GM18526 (cell line): ENCODE data around the gene TET1.

Experiments
- POLR2A ChIP-seq: IDR thresholded peaks from 3 replicates; pipeline ENCODE4 v1.6.1; 2011; ENCODE audit not compliant: insufficient read length; ENCODE audit errors: extremely low read depth

Gene TET1

DNA sequence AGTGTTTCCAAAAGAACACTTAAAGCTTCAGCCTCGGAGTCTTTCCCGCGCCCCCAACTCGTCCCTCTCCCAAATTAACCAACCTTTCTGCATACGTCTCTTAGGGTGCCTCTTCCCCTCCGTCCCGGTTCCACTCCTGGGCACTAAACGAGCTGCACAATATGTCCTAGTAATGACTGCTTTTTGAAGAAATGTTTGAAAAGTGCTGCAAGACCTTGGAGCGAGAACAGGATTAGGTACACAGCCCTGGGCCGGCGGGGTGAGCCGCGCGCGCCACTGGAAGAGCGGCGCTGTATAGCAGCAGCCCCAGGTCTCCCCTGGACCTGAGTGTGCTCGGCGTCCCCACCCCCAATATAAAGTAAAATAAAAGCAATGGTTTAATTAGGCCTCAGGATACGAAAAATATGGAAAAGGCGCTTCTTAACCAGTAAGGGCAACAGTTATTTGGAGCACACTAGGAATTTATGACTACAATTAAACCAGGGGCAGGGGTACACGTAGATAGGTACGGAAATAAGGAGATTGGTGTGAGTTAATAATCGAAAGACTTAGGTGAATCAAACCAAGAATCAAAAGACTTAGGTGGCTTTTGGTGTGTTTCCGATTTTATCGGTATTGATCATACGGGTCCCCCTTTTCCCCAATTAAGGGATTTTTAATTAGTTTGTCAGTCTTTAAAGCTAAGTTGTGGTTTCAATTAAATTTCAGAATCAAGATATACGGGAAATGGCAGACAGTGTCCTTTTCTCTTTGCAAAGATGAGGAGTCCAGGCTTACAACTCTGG, 1.9 kb downstream of the TET1 start:
- no peak for TF ChIP-seq POLR2A

GRCh38 chr10:68562661-68563570, 2.8 kb downstream of the TET1 start:
- TF ChIP-seq POLR2A: no peak

DNA sequence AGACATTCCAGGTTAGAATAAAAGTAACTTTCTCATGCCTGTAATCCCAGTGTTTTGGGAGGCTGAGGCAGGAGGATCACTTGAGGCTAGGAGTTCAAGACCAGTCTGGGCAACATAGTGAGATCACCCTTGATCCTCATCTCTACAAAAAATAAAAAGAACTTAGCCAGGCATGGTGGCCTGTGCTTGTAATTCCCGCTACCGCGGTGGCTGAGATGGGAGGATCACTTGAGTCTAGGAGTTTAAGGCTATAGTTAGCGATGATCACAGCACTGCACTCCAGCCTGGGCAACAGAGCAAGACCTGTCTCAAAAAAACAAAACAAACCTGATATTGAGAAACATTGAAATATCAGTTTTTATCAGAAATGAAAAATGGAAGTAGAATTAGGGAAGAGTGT, 4.6 kb downstream of the TET1 start:
- no peak for TF ChIP-seq POLR2A

DNA sequence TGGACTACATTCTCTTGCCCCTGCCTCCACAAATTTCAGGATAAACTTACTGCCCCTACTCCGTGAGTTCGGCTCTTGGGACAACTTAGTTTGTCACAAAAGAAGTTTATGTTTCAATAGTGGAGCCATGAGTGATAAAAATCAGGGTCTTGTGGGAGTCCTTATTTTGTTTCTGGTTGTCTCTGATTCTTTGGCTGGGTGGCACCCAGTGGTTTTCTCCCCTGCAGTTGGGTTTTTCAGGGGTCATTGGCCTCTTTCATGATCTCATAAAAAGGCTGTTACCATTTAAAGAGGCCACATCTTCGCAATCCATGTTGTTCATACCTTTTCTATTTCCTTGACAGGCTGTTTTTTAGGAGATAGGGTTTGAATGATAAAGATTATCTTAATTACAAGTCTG, 5.5 kb downstream of the TET1 start:
- TF ChIP-seq POLR2A: no peak

- no peak for TF ChIP-seq POLR2A
Observed at GRCh38 chr10:68566351-68566750, 6.2 kb downstream of the TET1 start.

- no peak for TF ChIP-seq POLR2A
Observed at GRCh38 chr10:68566955-68567354, 6.8 kb downstream of the TET1 start.

- TF ChIP-seq POLR2A: no peak
Observed at GRCh38 chr10:68572151-68572550, 12.0 kb downstream of the TET1 start.

GRCh38 chr10:68574051-68574450, 13.9 kb downstream of the TET1 start:
- no peak for TF ChIP-seq POLR2A

- no peak for TF ChIP-seq POLR2A
Observed at GRCh38 chr10:68576118-68576517, 16.0 kb downstream of the TET1 start.

GRCh38 chr10:68578974-68579373, 18.8 kb downstream of the TET1 start:
- TF ChIP-seq POLR2A: no peak

DNA sequence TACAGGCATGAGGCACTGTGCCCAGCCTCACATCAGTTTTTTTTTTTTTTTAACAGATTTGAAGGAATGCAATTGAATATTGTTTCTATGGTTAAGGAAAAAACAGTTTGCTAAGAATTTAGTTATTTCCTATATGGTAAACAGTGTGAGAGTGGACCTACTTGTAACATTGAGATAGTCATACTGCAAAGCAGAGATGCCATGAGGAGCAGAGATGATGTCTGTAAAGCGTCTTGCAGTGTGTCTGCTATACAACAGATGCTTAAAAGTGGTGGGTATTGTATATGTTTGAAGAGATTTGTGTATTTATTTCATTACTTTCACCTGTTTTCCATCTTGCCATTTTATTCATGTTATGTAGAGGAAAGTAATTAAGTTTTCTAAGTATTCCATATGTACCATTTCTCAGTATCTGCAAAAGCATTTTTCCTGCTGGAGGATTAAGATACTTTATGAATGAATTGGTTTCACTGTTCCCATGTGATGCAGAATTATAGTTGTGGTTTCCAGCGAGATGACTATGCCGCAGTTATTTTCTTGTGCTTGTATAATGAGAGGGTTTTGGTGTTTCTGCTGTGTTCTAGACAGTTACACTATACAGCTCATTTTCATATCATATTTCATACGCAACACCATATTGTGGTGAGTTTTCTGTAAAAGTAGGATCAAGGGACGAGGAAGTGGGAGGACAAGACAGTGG, 26.6 kb downstream of the TET1 start:
- no peak for TF ChIP-seq POLR2A

GRCh38 chr10:68594405-68594804, 34.3 kb downstream of the TET1 start:
- TF ChIP-seq POLR2A: no peak

- no peak for TF ChIP-seq POLR2A
Observed at GRCh38 chr10:68595513-68595912, 35.4 kb downstream of the TET1 start.

GRCh38 chr10:68597407-68597806, 37.3 kb downstream of the TET1 start:
- TF ChIP-seq POLR2A: no peak

- no peak for TF ChIP-seq POLR2A
Observed at GRCh38 chr10:68598978-68599770, 39.0 kb downstream of the TET1 start.
